ENCODE data around the gene GMNC. TPM values are rescaled to one million over a fixed set of nuclear protein-coding genes. Genes with fewer than 3 reads are reported as not detected.

GMNC gene
- total RNA-seq, 1 donor from 2014 or later = under 0.01 TPM

DNA sequence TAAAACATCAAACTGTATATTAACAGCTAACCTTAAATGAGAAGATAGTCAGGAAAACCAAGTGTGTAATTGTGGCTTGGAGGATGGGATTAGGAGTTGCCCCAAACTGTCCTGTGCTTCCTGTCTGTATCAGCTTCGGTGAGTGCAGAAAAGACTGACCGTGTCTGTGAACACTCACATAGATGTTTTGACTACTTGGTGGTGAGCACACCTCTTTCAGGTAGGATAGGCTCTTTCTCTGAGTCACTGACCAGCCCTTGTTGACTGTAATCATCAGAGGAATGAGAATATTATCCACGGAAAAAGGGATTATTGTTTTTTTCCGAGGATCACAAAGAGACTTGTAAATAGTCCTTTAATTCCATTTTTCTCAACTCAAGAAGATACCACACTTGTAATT is 51.5 kb downstream of the GMNC start:
- Histone ChIP-seq H3K4me3 (ENCODE audit: low read length in 3 of 3) (no peak overlapping the region), H3K4me1 (ENCODE audit: control insufficient read depth in 3 of 3, insufficient read depth in 3 of 3, low read length in 3 of 3) (peaks cover 0 to 2% (median 0%) of the 10 kb centered on the region in 3 donors), H3K36me3 (ENCODE audit: control insufficient read depth in 3 of 3, insufficient read depth in 3 of 3, low read length in 3 of 3) (no peaks in the 10 kb centered on the region), H3K27ac (ENCODE audit: low read depth, low read length) (no peak overlapping the region), H3K27me3 (ENCODE audit: control insufficient read depth in 3 of 3, insufficient read depth in 3 of 3, low read length in 3 of 3) (no peaks in the 10 kb centered on the region), H3K9ac (ENCODE audit: low read depth in 1 of 3, low read length in 3 of 3) (no peak overlapping the region), H3K9me3 (ENCODE audit: control insufficient read depth in 3 of 3, low read length in 3 of 3) (no peaks in the 10 kb centered on the region)

- Histone ChIP-seq H3K9me3 (ENCODE audit: control insufficient read depth in 3 of 3, low read length in 3 of 3) (no peaks in the 10 kb centered on the region), H3K9ac (ENCODE audit: low read depth in 1 of 3, low read length in 3 of 3) (no peak overlapping the region), H3K27me3 (ENCODE audit: control insufficient read depth in 3 of 3, insufficient read depth in 3 of 3, low read length in 3 of 3) (no peaks in the 10 kb centered on the region), H3K4me1 (ENCODE audit: control insufficient read depth in 3 of 3, insufficient read depth in 3 of 3, low read length in 3 of 3) (peaks cover 0 to 2% (median 0%) of the 10 kb centered on the region in 3 donors), H3K36me3 (ENCODE audit: control insufficient read depth in 3 of 3, insufficient read depth in 3 of 3, low read length in 3 of 3) (no peaks in the 10 kb centered on the region), H3K27ac (ENCODE audit: low read depth, low read length) (no peak overlapping the region), H3K4me3 (ENCODE audit: low read length in 3 of 3) (no peak overlapping the region)
Measured at GRCh38 chr3:190809351-190809750, 53.1 kb downstream of the GMNC start.

GRCh38 chr3:190807719-190808375 is 54.6 kb downstream of the GMNC start:
- H3K4me3 ChIP-seq (ENCODE audit: low read length in 3 of 3) = no peak overlapping the region
- H3K9me3 ChIP-seq (ENCODE audit: control insufficient read depth in 3 of 3, low read length in 3 of 3) = no peaks in the 10 kb centered on the region
- no peaks in the 10 kb centered on the region for H3K27me3 ChIP-seq (ENCODE audit: control insufficient read depth in 3 of 3, insufficient read depth in 3 of 3, low read length in 3 of 3)
- H3K27ac ChIP-seq (ENCODE audit: low read depth, low read length) = no peak overlapping the region
- no peaks in the 10 kb centered on the region for H3K36me3 ChIP-seq (ENCODE audit: control insufficient read depth in 3 of 3, insufficient read depth in 3 of 3, low read length in 3 of 3)
- peaks cover 0 to 2% (median 0%) of the 10 kb centered on the region in 3 donors for H3K4me1 ChIP-seq (ENCODE audit: control insufficient read depth in 3 of 3, insufficient read depth in 3 of 3, low read length in 3 of 3)
- no peak overlapping the region for H3K9ac ChIP-seq (ENCODE audit: low read depth in 1 of 3, low read length in 3 of 3)
